ENCODE results near the gene IL1R1. TPM values are rescaled to one million over a fixed set of nuclear protein-coding genes. Genes with fewer than 3 reads are reported as not detected.
"Not testable (repeated sequence)": the region's sequence is repeated elsewhere in the genome, so short reads cannot be mapped to it uniquely, and the experiment has no call there.

Gene IL1R1, protein sequence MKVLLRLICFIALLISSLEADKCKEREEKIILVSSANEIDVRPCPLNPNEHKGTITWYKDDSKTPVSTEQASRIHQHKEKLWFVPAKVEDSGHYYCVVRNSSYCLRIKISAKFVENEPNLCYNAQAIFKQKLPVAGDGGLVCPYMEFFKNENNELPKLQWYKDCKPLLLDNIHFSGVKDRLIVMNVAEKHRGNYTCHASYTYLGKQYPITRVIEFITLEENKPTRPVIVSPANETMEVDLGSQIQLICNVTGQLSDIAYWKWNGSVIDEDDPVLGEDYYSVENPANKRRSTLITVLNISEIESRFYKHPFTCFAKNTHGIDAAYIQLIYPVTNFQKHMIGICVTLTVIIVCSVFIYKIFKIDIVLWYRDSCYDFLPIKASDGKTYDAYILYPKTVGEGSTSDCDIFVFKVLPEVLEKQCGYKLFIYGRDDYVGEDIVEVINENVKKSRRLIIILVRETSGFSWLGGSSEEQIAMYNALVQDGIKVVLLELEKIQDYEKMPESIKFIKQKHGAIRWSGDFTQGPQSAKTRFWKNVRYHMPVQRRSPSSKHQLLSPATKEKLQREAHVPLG
- total RNA-seq = 0.22 and 0.39 TPM in 2 replicates

DNA sequence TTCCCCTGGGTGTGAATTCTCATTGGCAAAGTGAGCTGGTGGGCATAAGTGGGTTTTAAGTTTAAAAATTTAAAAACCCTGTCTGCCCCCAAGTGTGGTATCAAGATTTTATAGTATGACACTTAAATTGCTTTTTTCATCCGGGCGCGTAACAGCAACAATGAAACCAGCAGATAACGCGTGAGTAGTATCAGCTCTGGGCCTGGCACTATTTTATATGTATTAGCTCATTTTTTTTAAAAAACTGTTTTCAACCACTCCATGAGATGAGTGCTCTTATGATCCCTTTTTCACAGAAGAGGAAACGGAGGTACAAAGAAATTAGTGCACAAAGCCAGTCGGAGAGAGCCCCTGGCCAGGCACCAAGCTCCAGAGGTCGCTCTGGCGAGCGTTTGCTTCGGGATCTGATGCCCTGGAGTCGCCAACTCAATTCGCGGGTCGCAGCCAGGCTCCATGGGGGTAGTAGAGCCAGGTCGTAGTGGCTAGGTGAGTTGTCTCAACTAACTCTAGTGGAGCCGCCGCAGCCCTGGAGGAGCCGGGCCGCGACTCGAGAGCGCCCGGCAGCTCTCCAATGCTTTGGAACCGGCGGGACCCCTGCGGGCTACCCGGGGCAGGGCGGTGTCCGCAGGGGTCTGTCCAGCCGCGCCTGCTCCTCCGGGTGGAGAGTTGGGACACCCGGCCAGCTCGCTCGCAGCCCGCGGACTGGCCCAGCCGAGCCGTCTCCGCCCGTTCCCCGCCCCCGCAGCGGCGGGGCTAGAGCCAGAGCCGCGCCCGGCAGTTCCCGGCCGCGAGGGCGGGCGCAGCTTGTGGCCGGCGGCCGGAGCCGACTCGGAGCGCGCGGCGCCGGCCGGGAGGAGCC is at the start of gene IL1R1:
IL1R1 (plus strand) TSS at position 777 of the 859 bp plus-strand sequence. CDS start 14,979 bp downstream, outside the sequence.
- intact Hi-C loops (cut with micrococcal nuclease) = no loop called here

DNA sequence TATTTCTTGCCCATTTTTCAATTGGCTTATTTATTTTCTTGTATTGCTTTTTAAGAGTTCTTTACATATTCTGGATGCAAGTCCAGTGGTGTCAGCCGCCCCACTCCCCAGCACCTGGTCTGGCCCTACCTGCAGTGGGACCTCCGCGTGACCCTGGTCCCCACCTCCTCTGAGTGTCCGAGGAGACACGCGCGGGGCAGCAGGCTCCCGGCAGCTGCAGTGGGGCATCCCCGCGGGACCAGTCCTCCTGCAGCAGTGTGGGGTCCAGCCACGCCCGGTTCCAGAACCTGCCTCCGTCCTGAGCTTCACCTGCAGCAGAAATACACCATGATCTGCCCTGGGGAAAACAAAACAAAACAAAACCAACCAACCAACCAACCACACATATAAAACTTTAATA is 48.9 kb upstream of the IL1R1 start:
- intact Hi-C loops (cut with micrococcal nuclease) = no loop called here

DNA sequence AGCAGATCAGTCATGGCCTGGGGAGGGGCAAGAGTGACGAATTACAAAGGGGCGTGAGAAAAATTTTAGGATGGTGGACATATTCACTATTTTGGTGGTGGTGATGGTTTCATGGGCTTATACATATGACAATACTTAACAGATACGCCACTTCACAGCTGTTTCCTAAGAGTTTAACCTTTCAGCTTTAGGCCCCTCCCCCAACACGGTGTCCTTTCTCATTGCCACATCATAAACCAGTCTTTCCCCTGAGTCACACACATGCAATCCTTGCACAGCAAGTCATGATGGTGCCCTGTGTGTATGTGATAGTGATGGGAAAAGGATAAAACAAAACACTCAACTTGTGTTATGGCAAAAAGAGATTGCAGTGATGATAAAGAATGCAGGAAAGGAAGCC is 47.6 kb upstream of the IL1R1 start:
- intact Hi-C loops (cut with micrococcal nuclease) = no loop called here

DNA sequence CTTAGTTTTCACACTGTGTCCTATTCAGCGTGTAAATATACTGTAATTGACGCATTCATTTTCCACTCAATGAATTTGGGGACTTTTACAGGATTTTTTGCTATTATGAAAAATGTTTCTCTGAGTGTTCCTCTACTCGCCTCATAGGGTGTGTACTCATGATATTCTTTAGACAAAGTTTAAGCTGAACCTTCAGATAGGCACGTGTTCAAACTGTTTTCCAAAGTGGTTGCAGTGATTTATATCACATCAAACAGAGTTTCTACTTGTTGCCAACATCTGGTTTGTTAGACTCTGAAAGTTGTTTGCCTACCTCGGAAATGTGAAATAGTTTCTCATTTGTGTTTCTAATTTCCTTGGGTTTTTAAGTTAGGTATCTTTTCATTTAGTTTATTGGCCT is 46.4 kb upstream of the IL1R1 start:
- intact Hi-C loops (cut with micrococcal nuclease) = no loop called here

DNA sequence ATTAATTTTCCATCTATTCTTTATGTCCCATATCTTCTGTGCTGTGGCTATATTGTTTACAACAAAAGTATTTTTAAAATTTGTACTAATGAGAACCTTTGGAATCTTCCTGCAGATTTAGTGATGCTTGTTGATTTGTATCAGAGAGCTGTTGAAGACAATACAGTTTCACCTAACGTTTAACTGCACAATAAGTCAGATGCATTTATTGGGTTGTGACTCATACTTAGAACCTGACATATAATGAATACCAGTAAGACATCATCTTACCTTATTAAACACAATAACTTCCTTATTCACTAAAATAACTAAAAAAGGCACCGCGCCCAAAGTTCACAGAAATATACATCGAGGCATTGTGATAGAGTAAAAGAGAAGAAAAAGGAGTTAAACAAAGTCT is 43.8 kb upstream of the IL1R1 start:
- intact Hi-C loops (cut with micrococcal nuclease) = no loop called here

DNA sequence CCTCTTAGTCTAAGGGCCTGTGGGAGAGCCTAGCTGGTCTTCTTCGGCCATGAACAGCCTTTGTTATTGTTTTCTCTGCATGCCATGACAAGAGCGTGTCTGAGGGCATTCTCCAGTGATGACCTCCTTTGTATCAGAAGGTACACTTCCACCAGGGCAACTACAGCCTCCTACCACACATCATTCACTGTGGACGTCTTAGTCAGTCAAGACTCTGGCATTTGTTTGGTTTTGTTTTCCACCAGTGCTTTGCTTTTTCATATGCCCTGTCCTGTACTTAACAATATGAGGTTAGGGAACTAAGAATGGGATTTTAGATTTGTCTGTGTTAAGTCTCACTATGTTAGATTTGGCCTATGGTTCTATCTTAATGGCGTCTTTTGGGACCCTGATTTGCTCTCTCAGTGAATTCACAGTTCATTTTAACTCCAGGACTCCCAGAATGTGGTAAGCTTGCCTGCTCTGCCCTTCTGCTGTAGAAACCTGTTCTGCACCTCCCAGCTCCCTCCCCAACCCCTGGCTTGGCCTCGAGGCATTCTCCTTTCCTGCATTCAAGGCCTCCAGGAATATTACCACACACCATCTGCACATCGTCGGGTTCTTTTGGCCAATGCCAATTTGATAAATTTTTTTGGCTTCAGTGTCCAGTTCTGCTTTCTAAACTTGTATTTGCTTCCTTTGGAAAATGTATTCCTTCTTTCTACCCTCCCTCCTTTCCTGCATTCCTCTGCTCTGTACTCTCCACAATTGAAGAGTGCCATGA is 42.8 kb upstream of the IL1R1 start:
- intact Hi-C loops (cut with micrococcal nuclease) = loop anchor here (5.0 kb wide), 1 partner anchor 37 kb away; no protein-coding TSS in a partner anchor

DNA sequence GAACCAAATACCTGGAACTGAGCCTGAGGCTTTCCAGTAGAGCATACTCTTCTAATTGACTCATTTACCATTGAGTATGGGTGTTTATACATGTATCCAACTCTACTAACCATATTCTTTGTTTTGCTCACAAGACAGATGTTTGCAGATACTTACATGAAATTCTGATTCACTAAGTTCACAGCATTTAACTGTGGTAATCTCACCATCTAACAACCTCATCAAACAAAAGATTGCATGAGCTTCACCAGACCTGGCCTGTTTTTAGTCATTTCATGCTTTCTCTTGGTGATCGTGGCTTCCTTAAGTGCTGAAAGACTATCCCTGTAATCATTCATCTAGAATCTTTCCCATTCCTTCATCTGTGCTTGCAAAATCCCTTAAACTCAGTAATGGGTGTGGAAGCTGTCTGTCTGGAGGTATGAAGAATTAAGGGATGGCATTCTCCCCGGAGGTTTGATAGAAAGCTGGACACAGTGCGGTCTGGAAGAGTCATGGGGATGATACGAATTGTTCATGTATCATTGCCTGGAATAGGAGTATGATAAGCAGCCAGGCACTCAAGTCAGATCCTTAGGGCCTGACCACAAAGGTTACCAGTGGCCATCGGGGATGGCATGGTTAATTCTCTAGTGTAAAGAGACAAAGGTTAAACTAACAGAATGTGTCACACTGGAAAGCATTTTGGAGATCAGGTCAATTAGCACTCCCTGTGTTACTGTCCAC is 42.0 kb upstream of the IL1R1 start:
- intact Hi-C loops (cut with micrococcal nuclease) = loop anchor here (5.0 kb wide), 1 partner anchor 38 kb away; no protein-coding TSS in a partner anchor

DNA sequence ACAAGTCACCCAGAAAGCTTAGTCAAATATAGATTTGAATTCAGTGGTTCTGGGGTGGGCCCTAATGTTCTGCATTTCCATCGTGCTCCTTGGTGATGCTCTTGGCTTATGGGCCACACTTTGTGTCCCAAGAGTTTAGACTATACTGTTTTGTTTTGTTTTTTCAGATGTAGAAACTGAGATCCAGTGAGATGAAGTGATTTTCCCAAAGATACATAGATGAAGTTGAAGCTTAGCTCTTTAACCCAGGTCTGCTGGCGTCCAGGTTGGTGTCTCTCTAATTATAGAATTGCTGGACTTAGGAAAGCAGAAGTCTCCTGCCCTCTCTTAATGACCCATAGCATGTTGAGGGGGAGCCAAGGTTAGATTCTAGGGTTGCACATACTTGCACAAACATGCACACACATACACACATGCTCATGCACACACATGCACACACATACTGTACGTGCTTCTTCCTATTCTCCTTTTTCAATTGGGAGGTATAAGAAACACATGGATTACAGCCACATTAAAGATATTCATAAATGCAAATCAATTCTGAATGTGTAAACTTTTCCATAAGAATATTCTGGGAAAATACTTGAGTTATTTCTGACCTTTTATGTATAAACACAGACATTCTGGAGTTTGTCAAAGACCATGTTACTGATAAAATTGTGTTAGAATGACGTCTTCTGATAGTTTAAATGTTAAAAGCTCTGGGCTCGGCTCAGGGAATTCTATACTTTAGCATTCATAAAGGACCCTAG is 41.3 kb upstream of the IL1R1 start:
- intact Hi-C loops (cut with micrococcal nuclease) = loop anchor here (5.0 kb wide), 1 partner anchor 39 kb away; no protein-coding TSS in a partner anchor

DNA sequence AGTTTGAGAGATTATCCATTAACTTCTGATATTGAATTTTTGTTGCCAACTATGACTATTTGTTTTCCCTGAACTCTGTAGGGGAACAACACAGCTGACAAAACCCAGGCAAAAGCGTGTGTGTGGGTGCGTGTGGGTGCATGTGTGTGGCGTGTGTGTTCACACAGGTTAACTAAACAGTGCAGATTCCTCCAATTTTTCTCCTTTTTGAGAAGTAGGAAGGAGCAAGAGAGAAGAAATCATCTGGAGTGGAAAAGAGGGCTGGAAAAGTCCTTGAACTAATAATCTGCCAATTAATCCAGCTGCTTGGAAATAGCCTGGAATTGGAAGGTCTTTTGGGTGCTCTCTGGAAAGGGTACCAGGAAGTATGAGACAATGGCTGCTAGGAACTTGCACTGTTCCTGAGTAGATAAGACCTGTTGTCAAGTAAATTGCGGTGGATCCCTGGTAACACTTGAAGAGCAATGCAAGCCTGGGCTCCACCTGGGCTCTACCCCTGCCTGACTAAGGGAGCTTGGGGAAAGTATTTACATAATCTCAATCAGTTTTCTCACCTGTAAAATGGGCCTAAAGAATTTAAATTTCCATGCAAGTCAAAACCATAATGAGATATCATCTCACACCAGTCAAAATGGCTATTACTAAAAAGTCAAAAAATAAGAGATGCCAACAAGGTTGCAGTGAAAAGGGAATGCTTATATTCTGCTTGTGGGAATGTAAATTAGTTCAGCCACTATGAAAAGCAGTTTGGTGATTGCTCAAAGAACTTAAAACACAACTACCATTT is 40.5 kb upstream of the IL1R1 start:
- intact Hi-C loops (cut with micrococcal nuclease) = loop anchor here (5.0 kb wide), 1 partner anchor 40 kb away; no protein-coding TSS in a partner anchor

DNA sequence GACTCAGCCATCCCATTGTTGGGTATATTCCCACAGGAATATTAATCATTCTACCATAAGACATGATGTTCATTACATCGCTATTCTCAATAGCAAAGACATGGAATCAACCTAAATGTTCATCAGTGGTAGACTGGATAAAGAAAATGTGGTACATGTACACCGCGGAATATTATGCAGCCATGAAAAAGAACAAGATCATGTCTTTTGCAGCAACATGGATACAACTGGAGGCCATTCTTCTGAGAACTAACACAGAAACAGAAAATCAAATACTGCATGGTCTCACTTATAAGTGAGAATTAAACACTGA is 40.0 kb upstream of the IL1R1 start:
- intact Hi-C loops (cut with micrococcal nuclease) = loop anchor here (5.0 kb wide), 1 partner anchor 40 kb away; no protein-coding TSS in a partner anchor

DNA sequence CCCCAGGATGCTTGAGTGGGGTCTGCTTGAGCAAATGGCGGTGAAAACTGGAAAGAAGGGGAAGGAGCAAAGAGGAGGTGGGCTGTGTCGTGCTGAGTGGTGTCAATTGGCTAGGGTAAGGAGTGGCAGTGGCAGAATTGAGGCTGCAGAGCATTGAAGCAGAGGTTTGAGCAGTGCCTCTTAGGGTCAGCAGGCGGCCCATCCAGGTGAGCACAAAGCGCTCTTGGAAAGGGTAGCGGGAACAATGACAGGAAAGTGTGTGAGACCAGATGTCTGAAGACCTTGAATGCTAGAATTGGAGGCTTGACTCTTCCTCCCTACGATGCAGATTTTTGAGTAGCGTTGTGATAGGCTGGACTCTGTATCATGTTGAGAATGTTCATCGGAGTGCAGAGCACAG is 39.3 kb upstream of the IL1R1 start:
- intact Hi-C loops (cut with micrococcal nuclease) = loop anchor here (5.0 kb wide), 1 partner anchor 41 kb away; no protein-coding TSS in a partner anchor

DNA sequence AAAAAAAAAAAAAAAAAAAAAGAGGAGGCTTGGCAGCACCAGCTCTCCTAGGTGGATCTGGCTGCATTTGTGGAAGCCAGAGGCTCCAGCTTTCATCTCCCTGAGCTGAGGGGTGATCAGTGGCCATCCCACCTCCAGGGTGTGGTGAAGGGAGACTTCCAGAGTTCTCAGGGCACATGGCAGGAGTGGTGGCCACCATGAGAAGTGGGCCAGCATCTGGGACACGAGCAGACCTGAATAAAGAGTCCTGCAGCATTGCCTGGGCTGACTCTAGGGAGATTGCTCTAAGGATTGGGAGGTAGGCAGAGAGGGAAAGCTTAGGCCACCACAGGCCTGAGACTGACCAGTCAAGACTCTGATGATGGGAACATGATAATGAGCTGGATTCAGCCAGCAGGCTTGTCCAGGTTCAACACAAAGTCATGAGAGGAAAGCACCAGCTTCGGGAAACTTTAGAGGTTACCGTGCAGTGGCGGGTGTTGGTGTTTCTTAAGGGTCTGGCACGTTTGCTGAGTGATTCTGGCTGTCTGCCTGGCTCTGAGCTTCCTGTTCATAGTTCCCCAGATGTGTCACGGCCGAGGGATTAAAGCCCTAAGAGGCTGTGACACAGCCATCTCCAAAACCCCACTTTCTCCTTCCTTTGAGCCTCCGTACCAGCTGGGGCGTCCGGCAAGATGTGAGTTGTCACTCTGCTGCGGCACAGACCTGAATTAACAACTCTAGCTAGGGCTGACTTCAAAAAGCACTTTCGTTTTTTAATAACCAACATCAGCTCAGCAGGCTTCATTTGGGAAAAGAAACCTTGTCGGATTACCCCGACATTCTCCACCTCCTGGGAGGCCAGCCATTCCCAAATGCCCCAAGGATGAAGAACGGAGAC is 38.3 kb upstream of the IL1R1 start:
- intact Hi-C loops (cut with micrococcal nuclease) = loop anchor here (1.0 to 5.0 kb wide), 2 partner anchors 22 to 42 kb away; no protein-coding TSS in a partner anchor

DNA sequence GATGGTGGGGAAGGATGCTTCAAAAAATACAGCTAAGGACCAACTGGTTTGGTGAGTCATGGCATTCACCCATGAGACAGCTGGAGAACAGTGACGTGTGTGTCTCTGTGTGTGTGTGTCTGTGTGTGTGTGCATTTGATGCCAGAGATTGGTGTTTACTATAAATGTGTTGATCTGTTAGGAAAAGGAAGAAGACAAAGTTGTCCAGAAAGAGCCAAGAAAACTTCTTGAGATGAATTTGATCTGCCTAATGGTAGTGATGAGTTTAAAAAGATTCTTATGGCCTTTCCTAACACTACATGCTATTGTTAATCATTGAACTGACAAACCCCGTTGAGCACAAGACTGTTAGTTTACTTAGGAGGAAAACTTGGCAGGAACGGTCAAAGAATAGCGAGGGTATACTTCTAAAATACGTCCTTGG is 36.4 kb upstream of the IL1R1 start:
- intact Hi-C loops (cut with micrococcal nuclease) = no loop called here

DNA sequence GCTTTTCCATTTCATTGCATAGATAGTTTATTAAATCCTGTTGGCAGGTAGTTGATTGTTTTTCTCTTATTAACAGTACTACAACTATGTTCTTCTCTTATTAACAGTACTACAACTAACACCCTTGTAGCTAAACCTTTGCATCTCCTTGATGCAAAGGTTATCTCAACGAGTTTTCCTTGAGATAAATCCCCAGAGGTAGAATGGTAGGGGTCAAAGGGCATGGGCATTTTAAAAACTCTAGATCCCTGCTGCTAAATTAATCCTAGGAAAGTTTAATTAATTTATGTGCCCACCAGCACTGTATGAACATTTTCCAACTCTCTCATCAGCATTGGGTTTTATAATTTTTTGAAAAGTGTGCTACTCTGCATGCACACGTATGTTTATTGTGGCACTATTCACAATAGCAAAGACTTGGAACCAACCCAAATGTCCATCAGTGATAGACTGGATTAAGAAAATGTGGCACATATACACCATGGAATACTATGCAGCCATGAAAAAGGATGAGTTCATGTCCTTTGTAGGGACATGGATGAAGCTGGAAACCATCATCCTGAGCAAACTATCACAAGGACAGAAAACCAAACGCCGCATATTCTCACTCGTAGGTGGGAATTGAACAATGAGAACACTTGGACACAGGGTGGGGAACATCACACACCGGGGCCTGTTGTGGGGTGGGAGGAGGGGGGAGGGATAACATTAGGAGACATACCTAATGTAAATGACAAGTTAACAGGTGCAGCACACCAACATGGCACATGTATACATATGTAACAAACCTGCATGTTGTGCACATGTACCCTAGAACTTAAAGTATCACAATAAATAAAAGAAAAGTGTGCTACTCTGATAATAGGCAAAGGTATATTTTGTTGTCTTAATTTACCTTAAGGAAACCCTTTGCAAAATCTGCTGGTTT is 35.5 kb upstream of the IL1R1 start:
- intact Hi-C loops (cut with micrococcal nuclease) = not testable (repeated sequence)

DNA sequence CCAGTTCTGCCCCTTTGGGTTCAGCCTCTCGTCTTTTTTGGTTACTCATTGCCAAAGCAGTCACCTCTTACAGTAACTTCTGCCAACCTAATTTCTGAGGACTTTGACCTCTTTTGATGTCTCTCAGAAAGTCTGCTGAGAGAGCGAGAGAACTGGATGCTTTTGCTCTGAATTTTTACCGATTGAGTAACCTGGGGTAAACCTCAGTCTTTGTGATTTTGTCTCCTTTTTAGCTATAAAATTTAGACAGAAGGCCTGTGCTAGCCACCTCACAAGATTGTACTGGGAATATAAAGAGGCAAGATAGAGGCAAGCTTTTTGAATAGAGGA is 34.8 kb upstream of the IL1R1 start:
- intact Hi-C loops (cut with micrococcal nuclease) = no loop called here

DNA sequence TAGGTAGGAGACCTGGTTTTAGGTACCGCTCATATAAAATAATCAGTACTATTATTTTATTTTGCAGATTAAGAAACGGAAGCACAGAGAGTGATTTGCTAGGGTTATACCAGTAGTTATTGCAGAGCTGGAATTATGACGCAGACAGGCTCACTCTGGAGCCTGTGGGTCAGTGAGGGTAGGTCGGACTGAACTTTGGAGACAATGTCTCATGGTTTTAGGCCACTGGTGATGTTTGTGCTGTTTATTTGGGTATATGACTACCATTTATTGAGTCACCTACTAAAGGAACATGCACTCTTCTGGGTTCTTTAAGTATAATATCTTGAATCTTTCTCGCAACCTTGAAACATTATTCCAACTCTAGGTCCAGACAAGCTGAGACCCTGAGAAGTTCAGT is 33.5 kb upstream of the IL1R1 start:
- intact Hi-C loops (cut with micrococcal nuclease) = no loop called here

DNA sequence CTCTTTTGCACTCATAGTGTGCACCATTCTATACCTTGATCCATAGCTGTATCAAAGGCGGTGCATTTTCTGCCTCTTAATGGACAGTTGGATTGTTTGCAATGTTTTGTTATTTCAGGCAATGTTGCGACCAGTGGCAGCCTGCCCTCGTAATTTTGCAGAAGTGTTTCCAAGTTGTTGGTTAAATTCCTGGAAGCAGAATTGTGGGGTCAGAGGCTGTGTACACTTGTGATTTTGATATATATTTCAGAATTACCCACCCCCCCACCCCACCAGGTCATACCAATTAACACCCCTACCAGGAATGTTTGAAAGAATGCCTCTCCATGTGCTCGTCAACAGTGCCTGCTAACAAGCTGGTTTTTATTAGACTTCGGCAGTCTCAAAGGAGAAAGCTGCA is 32.4 kb upstream of the IL1R1 start:
- intact Hi-C loops (cut with micrococcal nuclease) = no loop called here
